Endothelial cell of umbilical vein (primary cell): Measurements from ENCODE around the gene FBH1. TPM values are rescaled to one million over a fixed set of nuclear protein-coding genes. Genes with fewer than 3 reads are reported as not detected.
"Not testable (repeated sequence)": the region's sequence is repeated elsewhere in the genome, so short reads cannot be mapped to it uniquely, and the experiment has no call there.

Experiments used
- BruUV-seq: library from RNA; stranded (reverse); fragments of 400-500 nt; replicated peaks from 2 replicates; lab custom pipeline; 2021; lab: Mats Ljungman, UMichigan
- CTCF ChIA-PET: fragments of 300-600, 350-600 bp; sonication (Branson Sonifier 250); formaldehyde crosslinking; loops from one replicate; lab custom pipeline; 2021; ENCODE audit warnings: antibody characterized with exemption, inconsistent platforms; lab: Charles Lee
- POLR2A ChIA-PET: fragments of 300-600, 350-600 bp; sonication (Branson Sonifier 250); formaldehyde crosslinking; loops from one replicate; lab custom pipeline; 2021; ENCODE audit warnings: antibody characterized with exemption, inconsistent platforms; lab: Charles Lee
- DNase-seq: peaks from one replicate; pipeline ENCODE4 v3.0.0-alpha.2; 2011; ENCODE audit warnings: low read depth, low spot score
- FAIRE-seq: peaks from 2 replicates; lab custom pipeline; 2011; peaks lifted over from hg19 to GRCh38; lab: Jason Lieb, UNC
- H2AFZ ChIP-seq: 2 replicates; pipeline ENCODE4 v1.6.0; 2012; ENCODE audit warnings: low read depth, low read length, control low read depth, inconsistent platforms
- H3K27ac ChIP-seq: 2 replicates; pipeline ENCODE4 v1.5.1; 2011; ENCODE audit warnings: low read depth, mild to moderate bottlenecking, control low read depth, low read length, moderate library complexity; ENCODE audit not compliant: insufficient read depth
- H3K27me3 ChIP-seq, 2 experiments: 2 replicates each; pipeline versions ENCODE4 v1.6.0 to v1.6.1; 2011; ENCODE audit warnings: low read length in 2 of 2, mixed read lengths in 1 of 2; ENCODE audit not compliant: control insufficient read depth in 2 of 2, insufficient read depth in 2 of 2
- H3K36me3 ChIP-seq, 2 experiments: 2 replicates in 1 of 2; 3 replicates in 1 of 2; pipeline ENCODE4 v1.5.1; 2011; ENCODE audit warnings: low read length in 2 of 2, mild to moderate bottlenecking in 1 of 2, moderate library complexity in 1 of 2; ENCODE audit not compliant: control insufficient read depth in 2 of 2, insufficient read depth in 2 of 2; ENCODE audit errors: extremely low read depth in 1 of 2
- H3K4me1 ChIP-seq: 3 replicates; pipeline ENCODE4 v1.5.1; 2011; ENCODE audit warnings: mild to moderate bottlenecking, low read length; ENCODE audit not compliant: control insufficient read depth, insufficient read depth; ENCODE audit errors: extremely low read depth
- H3K4me2 ChIP-seq: 2 replicates; pipeline ENCODE4 v1.6.1; 2011; ENCODE audit warnings: low read length, control low read depth, mixed read lengths; ENCODE audit not compliant: insufficient read depth
- H3K4me3 ChIP-seq, 3 experiments: fragments of 200-600 bp in 1 of 3; sonication (generic), shearing (Covaris generic) in 1 of 3; replicated peaks in 1 of 3; 2 replicates each; pipeline ENCODE4 v1.5.1; 2011 to 2016; ENCODE audit warnings: control low read depth in 3 of 3, low read length in 3 of 3, mild to moderate bottlenecking in 2 of 3, inconsistent platforms in 1 of 3, low read depth in 1 of 3, moderate library complexity in 1 of 3; ENCODE audit not compliant: insufficient read depth in 1 of 3
- H3K79me2 ChIP-seq: 2 replicates; pipeline ENCODE4 v1.6.0; 2012; ENCODE audit warnings: low read length, inconsistent platforms; ENCODE audit not compliant: control insufficient read depth, insufficient read depth
- H3K9ac ChIP-seq: replicated peaks from 2 replicates; pipeline ENCODE3; 2011; ENCODE audit warnings: low read length, control low read depth; ENCODE audit not compliant: insufficient read depth; ENCODE audit errors: extremely low read depth
- H3K9me1 ChIP-seq: replicated peaks from 3 replicates; pipeline ENCODE4 v1.6.0; 2011; ENCODE audit warnings: mild to moderate bottlenecking, low read length; ENCODE audit not compliant: control insufficient read depth, insufficient read depth; ENCODE audit errors: extremely low read depth
- H3K9me3 ChIP-seq: replicated peaks from 2 replicates; pipeline ENCODE4 v1.5.1; 2012; ENCODE audit warnings: low read length, inconsistent platforms; ENCODE audit not compliant: control insufficient read depth, insufficient read depth
- H4K20me1 ChIP-seq: replicated peaks from 2 replicates; pipeline ENCODE3; 2011; ENCODE audit warnings: mild to moderate bottlenecking, low read length; ENCODE audit not compliant: control insufficient read depth, insufficient read depth; ENCODE audit errors: extremely low read depth
- CTCF ChIP-seq, 2 donors: IDR thresholded peaks; 1 replicate in 1 of 2; 2 replicates in 1 of 2; pipeline ENCODE4 v1.5.1; 2011; ENCODE audit warnings: low read length in 2 of 2, mild to moderate bottlenecking in 2 of 2, moderate library complexity in 2 of 2, control low read depth in 1 of 2, inconsistent platforms in 1 of 2, low read depth in 1 of 2; ENCODE audit not compliant: insufficient read depth in 1 of 2; ENCODE audit errors: extremely low read depth in 1 of 2
- EZH2 ChIP-seq: IDR thresholded peaks from 2 replicates; pipeline ENCODE4 v1.6.1; 2012; ENCODE audit warnings: borderline replicate concordance, low read depth, mild to moderate bottlenecking, moderate library complexity, low read length, inconsistent platforms; ENCODE audit not compliant: severe bottlenecking
- FOS ChIP-seq: IDR thresholded peaks from 2 replicates; pipeline ENCODE4 v1.6.1; 2011; ENCODE audit warnings: mild to moderate bottlenecking, low read length, moderate library complexity, borderline replicate concordance; ENCODE audit not compliant: insufficient read depth
- GATA2 ChIP-seq: IDR thresholded peaks from 2 replicates; pipeline ENCODE4 v1.7.0; 2011; ENCODE audit warnings: low read depth, mild to moderate bottlenecking, moderate library complexity, mixed read lengths, low read length; ENCODE audit not compliant: insufficient read length, insufficient read depth
- JUN ChIP-seq: IDR thresholded peaks from 2 replicates; pipeline ENCODE4 v1.6.1; 2011; ENCODE audit warnings: borderline replicate concordance, low read depth; ENCODE audit not compliant: insufficient read length, insufficient read depth
- MAX ChIP-seq: IDR thresholded peaks from 2 replicates; pipeline ENCODE4 v1.6.1; 2011; ENCODE audit not compliant: insufficient read depth, insufficient read length
- MYC ChIP-seq: IDR thresholded peaks from one replicate; pipeline ENCODE4 v1.6.1; 2011; ENCODE audit warnings: mild to moderate bottlenecking, low read depth, low read length
- POLR2A ChIP-seq: IDR thresholded peaks from 2 replicates; pipeline ENCODE4 v1.6.1; 2012; ENCODE audit warnings: low read depth, mild to moderate bottlenecking, control low read depth, low read length
- POLR2AphosphoS5 ChIP-seq: IDR thresholded peaks from 2 replicates; pipeline ENCODE4 v1.6.1; 2012; ENCODE audit warnings: low read depth, mild to moderate bottlenecking, control low read depth, low read length, moderate library complexity; ENCODE audit not compliant: insufficient read depth
- dilution Hi-C: fragments of 300-500 bp; cut with MboI; formaldehyde crosslinking; loops from one replicate; pipeline ENCODE4 v1.15.0; 2019; ENCODE audit warnings: low sequenced_read_pairs; ENCODE audit not compliant: extremely low pct_ligation_motif_present
- intact Hi-C: fragments of 100-400 bp; cut with micrococcal nuclease; formaldehyde crosslinking; loops from one replicate; pipeline ENCODE4 v1.10.0; 2022
- polyA plus RNA-seq, 4 experiments: library from polyadenylated mRNA; depleted of rRNA in 3 of 4; stranded (reverse) in 3 of 4; unstranded in 1 of 4; fragments of >200 nt; gene quantifications; 2 replicates each; pipeline versions ENCODE4 v1.2.1 to v1.2.3, GENCODE V29; 2011 to 2012; ENCODE audit warnings: missing spikeins in 1 of 4
- total RNA-seq: library from RNA; stranded (reverse); gene quantifications from 2 replicates; pipeline ENCODE4 v1.2.3, GENCODE V29; 2021

FBH1 gene
- total and polyA plus RNA-seq, 2 donors (not counting 3 experiments of a cell fraction or from before 2014, with no cell fraction given) = 71.4 to 97.0 TPM

GRCh38 chr10:5906651-5907050 is 16.6 kb downstream of the FBH1 start:
- BruUV-seq = no TSS peak
- POLR2A ChIA-PET = no interaction called here

GRCh38 chr10:5908676-5909075 is 18.6 kb downstream of the FBH1 start:
- DNase-seq, FAIRE-seq, H3K4me2 ChIP-seq, H3K27me3 ChIP-seq, intact Hi-C loops, H4K20me1 ChIP-seq, H3K9me3 ChIP-seq, H3K4me3 ChIP-seq, POLR2A ChIA-PET, H3K79me2 ChIP-seq, BruUV-seq, dilution Hi-C loops, H2AFZ ChIP-seq, H3K27ac ChIP-seq, H3K4me1 ChIP-seq, H3K9ac ChIP-seq, H3K9me1 ChIP-seq: not testable (repeated sequence)
- H3K36me3 ChIP-seq = peaks cover 13 to 36% of the 10 kb centered on the region in 2 experiments
- CTCF ChIA-PET = interaction anchor here (1.2 to 1.5 kb wide), 2 partner anchors 10 to 28 kb away, joined by 3 read pairs; no protein-coding TSS in a partner anchor

More at GRCh38 chr10:5906651-5907050, 16.6 kb downstream of the FBH1 start:
- CTCF ChIA-PET = no interaction called here
- peaks cover 2% of the 10 kb centered on the region for H3K4me1 ChIP-seq
- dilution Hi-C loops (no loop called here), intact Hi-C loops (no loop called here)
- H3K9me1 ChIP-seq = no peaks in the 10 kb centered on the region
- peaks cover 8 to 29% of the 10 kb centered on the region in 2 experiments for H3K36me3 ChIP-seq
- no peak for TF ChIP-seq POLR2AphosphoS5
- TF ChIP-seq POLR2A = no peak
- no peak for TF ChIP-seq JUN
- no peak for TF ChIP-seq CTCF (IDR thresholded peaks at IDR 0.05; ENCODE audit: extremely low read depth in 1 of 2, insufficient read depth in 1 of 2, low read depth in 1 of 2, low read length in 2 of 2)
- no peak for TF ChIP-seq MYC
- TF ChIP-seq EZH2 = no peak
- no peak for TF ChIP-seq MAX
- TF ChIP-seq GATA2 = no peak
- TF ChIP-seq FOS = no peak
- H2AFZ ChIP-seq = no peak overlapping the region
- DNase-seq (no peak), FAIRE-seq (no peak)
- peaks cover 4% of the 10 kb centered on the region for H3K79me2 ChIP-seq
- H3K9me3 ChIP-seq = no peaks in the 10 kb centered on the region
- H4K20me1 ChIP-seq = no peaks in the 10 kb centered on the region
- no peaks in the 10 kb centered on the region for H3K27me3 ChIP-seq
- no peak overlapping the region for H3K27ac ChIP-seq
- no peak overlapping the region for H3K4me3 ChIP-seq
- no peak overlapping the region for H3K9ac ChIP-seq
- H3K4me2 ChIP-seq = no peak overlapping the region
